H9 (cell line): ENCODE results near the gene LGALS12. TPM values are rescaled to one million over a fixed set of nuclear protein-coding genes. Genes with fewer than 3 reads are reported as not detected.
"Not testable (repeated sequence)": the region's sequence is repeated elsewhere in the genome, so short reads cannot be mapped to it uniquely, and the experiment has no call there.

Experiments
- DNase-seq: peaks from one replicate; pipeline ENCODE4 v3.0.0-alpha.2; 2017
- H2AFZ ChIP-seq: one replicate; pipeline ENCODE4 v1.6.1; 2013; ENCODE audit warnings: mild to moderate bottlenecking, low read length, control low read depth, moderate library complexity
- H2AK5ac ChIP-seq: 2 replicates; pipeline ENCODE4 v1.6.1; 2013; ENCODE audit warnings: low read length, control low read depth, mixed read lengths; ENCODE audit not compliant: insufficient read length
- H2BK120ac ChIP-seq: one replicate; pipeline ENCODE4 v1.6.1; 2013; ENCODE audit warnings: low read depth, mild to moderate bottlenecking, low read length, control low read depth, inconsistent platforms; ENCODE audit not compliant: poor library complexity, severe bottlenecking
- H2BK12ac ChIP-seq: 2 replicates; pipeline ENCODE4 v1.6.1; 2013; ENCODE audit warnings: low read length, control low read depth, mixed read lengths, low read depth; ENCODE audit not compliant: insufficient read length
- H2BK15ac ChIP-seq: 2 replicates; pipeline ENCODE4 v1.6.1; 2013; ENCODE audit warnings: low read depth, low read length, control low read depth
- H2BK20ac ChIP-seq: one replicate; pipeline ENCODE4 v1.6.1; 2013; ENCODE audit warnings: low read depth, mild to moderate bottlenecking, low read length, control low read depth, inconsistent platforms; ENCODE audit not compliant: poor library complexity, severe bottlenecking
- H2BK5ac ChIP-seq: 2 replicates; pipeline ENCODE4 v1.6.1; 2013; ENCODE audit warnings: low read length, control low read depth, mixed read lengths; ENCODE audit not compliant: insufficient read length
- H3K14ac ChIP-seq: 2 replicates; pipeline ENCODE4 v1.6.1; 2013; ENCODE audit warnings: low read length, control low read depth; ENCODE audit not compliant: insufficient read depth
- H3K18ac ChIP-seq: 2 replicates; pipeline ENCODE4 v1.6.1; 2013; ENCODE audit warnings: low read depth, mild to moderate bottlenecking, mixed read lengths, low read length, control low read depth; ENCODE audit not compliant: insufficient read length
- H3K23ac ChIP-seq: 2 replicates; pipeline ENCODE4 v1.6.1; 2013; ENCODE audit warnings: low read length, control low read depth, mixed read lengths, low read depth; ENCODE audit not compliant: insufficient read length
- H3K23me2 ChIP-seq: 2 replicates; pipeline ENCODE4 v1.6.1; 2013; ENCODE audit warnings: low read depth, mild to moderate bottlenecking, mixed read lengths, low read length, control low read depth; ENCODE audit not compliant: insufficient read length, poor library complexity, severe bottlenecking
- H3K27ac ChIP-seq: 2 replicates; pipeline ENCODE4 v1.5.1; 2013; ENCODE audit warnings: low read length, control low read depth, mixed read lengths, low read depth; ENCODE audit not compliant: insufficient read length
- H3K27me3 ChIP-seq: 2 replicates; pipeline ENCODE4 v1.6.1; 2013; ENCODE audit warnings: low read length, control low read depth, inconsistent platforms; ENCODE audit not compliant: insufficient read depth
- H3K4ac ChIP-seq: 2 replicates; pipeline ENCODE4 v1.6.1; 2013; ENCODE audit warnings: low read depth, mild to moderate bottlenecking, control low read depth, inconsistent platforms, low read length, moderate library complexity
- H3K4me1 ChIP-seq: 2 replicates; pipeline ENCODE4 v1.6.1; 2013; ENCODE audit warnings: low read length, control low read depth, inconsistent platforms; ENCODE audit not compliant: insufficient read depth
- H3K4me2 ChIP-seq: 2 replicates; pipeline ENCODE4 v1.6.1; 2013; ENCODE audit warnings: low read length, control low read depth, mixed read lengths; ENCODE audit not compliant: insufficient read length, insufficient read depth
- H3K56ac ChIP-seq: 2 replicates; pipeline ENCODE4 v1.6.1; 2013; ENCODE audit warnings: low read depth, mild to moderate bottlenecking, mixed read lengths, low read length, control low read depth; ENCODE audit not compliant: insufficient read length
- H3K79me1 ChIP-seq: 2 replicates; pipeline ENCODE4 v1.6.1; 2013; ENCODE audit warnings: low read depth, mild to moderate bottlenecking, moderate library complexity, low read length, control low read depth, inconsistent platforms; ENCODE audit not compliant: insufficient read depth, poor library complexity, severe bottlenecking
- H3K79me2 ChIP-seq: 2 replicates; pipeline ENCODE4 v1.6.1; 2013; ENCODE audit warnings: low read length, control low read depth, inconsistent platforms; ENCODE audit not compliant: insufficient read depth
- H3K9ac ChIP-seq: 2 replicates; pipeline ENCODE4 v1.6.1; 2013; ENCODE audit warnings: low read length, control low read depth, mixed read lengths; ENCODE audit not compliant: insufficient read length; ENCODE audit errors: extremely low read depth
- H3K9me3 ChIP-seq: one replicate; pipeline ENCODE4 v1.6.1; 2013; ENCODE audit warnings: low read depth, low read length, inconsistent platforms; ENCODE audit not compliant: control insufficient read depth
- H3T11ph ChIP-seq: one replicate; pipeline ENCODE4 v1.6.1; 2013; ENCODE audit warnings: mild to moderate bottlenecking, low read length, control low read depth, inconsistent platforms
- H4K20me1 ChIP-seq: one replicate; pipeline ENCODE4 v1.6.1; 2013; ENCODE audit not compliant: control insufficient read depth, insufficient read length, insufficient read depth
- H4K5ac ChIP-seq: 2 replicates; pipeline ENCODE4 v1.6.1; 2013; ENCODE audit warnings: low read depth, mild to moderate bottlenecking, mixed read lengths, low read length, control low read depth; ENCODE audit not compliant: insufficient read length
- H4K8ac ChIP-seq: replicated peaks from 2 replicates; pipeline ENCODE4 v1.6.1; 2013; ENCODE audit warnings: low read length, control low read depth, mixed read lengths, low read depth; ENCODE audit not compliant: insufficient read length
- H4K91ac ChIP-seq: 2 replicates; pipeline ENCODE4 v1.6.1; 2013; ENCODE audit warnings: low read depth, mild to moderate bottlenecking, moderate library complexity, mixed read lengths, low read length, control low read depth; ENCODE audit not compliant: insufficient read length
- H3K27ac Mint-ChIP-seq, 3 experiments: 2 replicates in 2 of 3; 3 replicates in 1 of 3; pipeline ENCODE4 v1.8.0; 2020 to 2021; ENCODE audit warnings: mixed read lengths in 3 of 3, mild to moderate bottlenecking in 1 of 3, moderate library complexity in 1 of 3
- H3K27me3 Mint-ChIP-seq: 2 replicates; pipeline ENCODE4 v1.8.0; 2021; ENCODE audit warnings: low read depth, mild to moderate bottlenecking, moderate library complexity, mixed read lengths
- H3K36me3 Mint-ChIP-seq, 3 experiments: 2 replicates in 2 of 3; 3 replicates in 1 of 3; pipeline ENCODE4 v1.8.0; 2020 to 2021; ENCODE audit warnings: low read depth in 3 of 3, mixed read lengths in 3 of 3; ENCODE audit not compliant: insufficient read depth in 1 of 3
- H3K4me1 Mint-ChIP-seq, 2 experiments: 2 replicates each; pipeline ENCODE4 v1.8.0; 2020; ENCODE audit warnings: mixed read lengths in 2 of 2
- H3K4me3 Mint-ChIP-seq, 2 experiments: 2 replicates in 1 of 2; 3 replicates in 1 of 2; pipeline ENCODE4 v1.8.0; 2020 to 2021; ENCODE audit warnings: mild to moderate bottlenecking in 2 of 2, mixed read lengths in 2 of 2, moderate library complexity in 1 of 2
- H3K9me3 Mint-ChIP-seq, 2 experiments: 2 replicates in 1 of 2; 3 replicates in 1 of 2; pipeline ENCODE4 v1.8.0; 2020; ENCODE audit warnings: mild to moderate bottlenecking in 2 of 2, mixed read lengths in 2 of 2, moderate library complexity in 1 of 2
- WGBS: extraction: QIAGEN DNeasy Blood & Tissue Kit; methylation state at CpG from one replicate; pipeline ENCODE4 v1.1.7; 2013; ENCODE audit warnings: missing lambda C conversion rate, low lambda C conversion rate, mixed read lengths; ENCODE audit not compliant: insufficient read length; ENCODE audit errors: extremely low coverage; 5-methylcytosine and 5-hydroxymethylcytosine counted together
- total RNA-seq: library from RNA; stranded (reverse); gene quantifications from 2 replicates; pipeline ENCODE4 v1.2.1, GENCODE V29; 2021
- TF ChIP-seq, protein P1 (sequence below): fragments of 200-600 bp; sonication (generic); conservative IDR thresholded peaks from 3 replicates; pipeline ENCODE4 v1.8.0; 2021; ENCODE audit warnings: antibody characterized with exemption, mild to moderate bottlenecking

The LGALS12 gene
- total RNA-seq, 1 experiment from 2014 or later, result 1.9 TPM

DNA sequence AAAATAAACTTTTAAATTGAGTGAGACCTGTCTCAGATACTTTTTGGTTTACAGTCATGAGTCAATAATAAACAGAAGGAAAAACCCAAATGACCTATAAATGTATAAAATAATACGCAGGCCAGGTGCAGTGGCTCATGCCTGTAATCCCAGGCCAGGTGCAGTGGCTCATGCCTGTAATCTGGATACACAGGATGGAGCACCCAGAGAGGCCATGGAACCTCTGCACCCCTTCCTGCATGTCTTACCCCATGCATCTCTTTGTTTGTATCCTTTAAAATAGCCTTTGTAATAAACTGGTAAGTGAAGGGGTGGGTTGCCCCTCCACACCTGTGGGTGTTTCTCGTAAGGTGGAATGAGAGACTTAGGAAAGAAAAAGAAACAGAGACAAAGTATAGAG is 21.8 kb downstream of the LGALS12 start:
- no peaks in the 10 kb centered on the region for H3K79me1 ChIP-seq
- Mint-ChIP-seq H3K9me3 (peaks cover 19 to 35% of the 10 kb centered on the region in 2 experiments), H3K36me3 (peaks cover 6 to 31% (median 23%) of the 10 kb centered on the region in 3 experiments), H3K4me3 (peak overlapping the region in 1 of 2 experiments; percentile 41; a peak in 2 of 5 replicates), H3K27me3 (no peaks in the 10 kb centered on the region), H3K4me1 (peaks cover 42 to 44% of the 10 kb centered on the region in 2 experiments), H3K27ac (peak overlapping the region; percentile 40 to 99 (median 97); a peak in 6 of 7 replicates)
- H4K20me1 ChIP-seq, result no peaks in the 10 kb centered on the region
- peaks cover 9% of the 10 kb centered on the region; the same call in 1 of the 2 replicates for H3K4me1 ChIP-seq
- no CpG with 5 or more reads among the region's 2 CpGs for WGBS
- peak overlapping the region; percentile 8 for H2BK120ac ChIP-seq
- peaks cover 17% of the 10 kb centered on the region for H3K9me3 ChIP-seq
- no peak overlapping the region for H3K4ac ChIP-seq
- no peaks in the 10 kb centered on the region for H3K23me2 ChIP-seq
- H2BK15ac ChIP-seq, result no peak overlapping the region
- no peaks in the 10 kb centered on the region for H3K27me3 ChIP-seq
- H4K91ac ChIP-seq, result no peak overlapping the region
- no peak for DNase-seq
- peak overlapping the region; percentile 4 for H3K27ac ChIP-seq
- no peaks in the 10 kb centered on the region for H3K79me2 ChIP-seq
- H2BK5ac ChIP-seq, result no peak overlapping the region
- H3K56ac ChIP-seq, result no peak overlapping the region
- H4K8ac ChIP-seq, result no peak overlapping the region
- no peak overlapping the region for H2BK12ac ChIP-seq
- no peak overlapping the region for H4K5ac ChIP-seq
- no peak overlapping the region for H3K23ac ChIP-seq
- no peak overlapping the region for H3K9ac ChIP-seq
- no peak overlapping the region for H3T11ph ChIP-seq
- no peak overlapping the region for H3K18ac ChIP-seq
- no peak overlapping the region for H2AK5ac ChIP-seq
- no peak overlapping the region for H2BK20ac ChIP-seq
- H3K14ac ChIP-seq, result no peak overlapping the region
- TF ChIP-seq, protein P1, sequence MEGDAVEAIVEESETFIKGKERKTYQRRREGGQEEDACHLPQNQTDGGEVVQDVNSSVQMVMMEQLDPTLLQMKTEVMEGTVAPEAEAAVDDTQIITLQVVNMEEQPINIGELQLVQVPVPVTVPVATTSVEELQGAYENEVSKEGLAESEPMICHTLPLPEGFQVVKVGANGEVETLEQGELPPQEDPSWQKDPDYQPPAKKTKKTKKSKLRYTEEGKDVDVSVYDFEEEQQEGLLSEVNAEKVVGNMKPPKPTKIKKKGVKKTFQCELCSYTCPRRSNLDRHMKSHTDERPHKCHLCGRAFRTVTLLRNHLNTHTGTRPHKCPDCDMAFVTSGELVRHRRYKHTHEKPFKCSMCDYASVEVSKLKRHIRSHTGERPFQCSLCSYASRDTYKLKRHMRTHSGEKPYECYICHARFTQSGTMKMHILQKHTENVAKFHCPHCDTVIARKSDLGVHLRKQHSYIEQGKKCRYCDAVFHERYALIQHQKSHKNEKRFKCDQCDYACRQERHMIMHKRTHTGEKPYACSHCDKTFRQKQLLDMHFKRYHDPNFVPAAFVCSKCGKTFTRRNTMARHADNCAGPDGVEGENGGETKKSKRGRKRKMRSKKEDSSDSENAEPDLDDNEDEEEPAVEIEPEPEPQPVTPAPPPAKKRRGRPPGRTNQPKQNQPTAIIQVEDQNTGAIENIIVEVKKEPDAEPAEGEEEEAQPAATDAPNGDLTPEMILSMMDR, result no peak
- H3K4me2 ChIP-seq, result no peak overlapping the region
- no peak overlapping the region for H2AFZ ChIP-seq

DNA sequence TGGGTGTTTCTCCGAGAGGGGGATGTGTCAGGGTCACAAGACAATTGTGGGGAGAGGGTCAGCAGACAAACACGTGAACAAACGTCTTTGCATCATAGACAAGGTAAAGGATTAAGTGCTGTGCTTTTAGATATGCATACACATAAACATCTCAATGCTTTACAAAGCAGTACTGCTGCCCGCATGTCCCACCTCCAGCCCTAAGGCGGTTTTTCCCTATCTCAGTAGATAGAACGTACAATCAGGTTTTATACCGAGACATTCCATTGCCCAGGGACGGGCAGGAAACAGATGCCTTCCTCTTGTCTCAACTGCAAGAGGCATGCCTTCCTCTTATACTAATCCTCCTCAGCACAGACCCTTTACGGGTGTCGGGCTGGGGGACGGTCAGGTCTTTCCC is 22.3 kb downstream of the LGALS12 start:
- H4K5ac ChIP-seq, H3K18ac ChIP-seq, H2BK120ac ChIP-seq, H3K27me3 ChIP-seq, H3K23me2 ChIP-seq, H3K79me1 ChIP-seq, H2AK5ac ChIP-seq, H3K56ac ChIP-seq, H3K23ac ChIP-seq, H4K91ac ChIP-seq, H3K4me2 ChIP-seq, H3K4ac ChIP-seq, H2BK5ac ChIP-seq, H3K27me3 Mint-ChIP-seq, H3K9ac ChIP-seq, H2BK12ac ChIP-seq, H3T11ph ChIP-seq, DNase-seq, H2BK20ac ChIP-seq, H3K14ac ChIP-seq, H2BK15ac ChIP-seq, H4K8ac ChIP-seq, H3K79me2 ChIP-seq, H4K20me1 ChIP-seq, H2AFZ ChIP-seq: not testable (repeated sequence)
- peaks cover 16% of the 10 kb centered on the region for H3K9me3 ChIP-seq
- peak overlapping the region; percentile 72 to 99 (median 97); a peak in 6 of 7 replicates for H3K27ac Mint-ChIP-seq
- peak overlapping the region in 1 of 2 experiments; percentile 10; a peak in 1 of 5 replicates for H3K4me3 Mint-ChIP-seq
- H3K36me3 Mint-ChIP-seq, result peaks cover 6 to 28% (median 21%) of the 10 kb centered on the region in 3 experiments
- peak overlapping the region; percentile 4 for H3K27ac ChIP-seq
- no CpG with 5 or more reads among the region's 11 CpGs for WGBS
- peaks cover 20 to 33% of the 10 kb centered on the region in 2 experiments for H3K9me3 Mint-ChIP-seq
- peaks cover 14% of the 10 kb centered on the region; the same call in 1 of the 2 replicates for H3K4me1 ChIP-seq
- H3K4me1 Mint-ChIP-seq, result peaks cover 46 to 49% of the 10 kb centered on the region in 2 experiments
